OCI-LY1 (cell line): ENCODE results near the gene GNB4.

Experiments
- H2AFZ ChIP-seq: fragments of 200-600 bp; sonication (generic), shearing (Covaris generic); 2 replicates; pipeline ENCODE4 v1.6.0; 2014; ENCODE audit warnings: antibody characterized with exemption, mild to moderate bottlenecking, low read length
- H3F3A ChIP-seq: fragments of 200-600 bp; sonication (generic), shearing (Covaris generic); 2 replicates; pipeline ENCODE4 v1.6.0; 2014; ENCODE audit warnings: mild to moderate bottlenecking, antibody characterized with exemption, low read length, moderate library complexity; ENCODE audit not compliant: insufficient read depth
- H3K27ac ChIP-seq: fragments of 200-600 bp; sonication (generic); 2 replicates; pipeline ENCODE4 v1.5.1; 2014; ENCODE audit warnings: low read length, mixed run types, mild to moderate bottlenecking, low read depth; ENCODE audit not compliant: poor library complexity, severe bottlenecking
- H3K27me3 ChIP-seq: fragments of 200-600 bp; sonication (generic); 2 replicates; pipeline ENCODE4 v1.6.0; 2014; ENCODE audit warnings: antibody characterized with exemption, mild to moderate bottlenecking, low read length, moderate library complexity; ENCODE audit not compliant: insufficient read depth
- H3K36me3 ChIP-seq: fragments of 200-600 bp; sonication (generic); 2 replicates; pipeline ENCODE4 v1.6.1; 2014; ENCODE audit warnings: mild to moderate bottlenecking, antibody characterized with exemption, low read length, moderate library complexity, mixed read lengths; ENCODE audit not compliant: insufficient read depth
- H3K4me1 ChIP-seq: fragments of 200-600 bp; sonication (generic); 2 replicates; pipeline ENCODE4 v1.5.1; 2014; ENCODE audit warnings: mild to moderate bottlenecking, low read length, moderate library complexity; ENCODE audit not compliant: insufficient read depth, severe bottlenecking
- H3K4me2 ChIP-seq: fragments of 200-600 bp; sonication (generic), shearing (Covaris generic); 2 replicates; pipeline ENCODE4 v1.6.1; 2014; ENCODE audit warnings: low read length
- H3K4me3 ChIP-seq: fragments of 200-600 bp; sonication (generic); 2 replicates; pipeline ENCODE4 v1.5.1; 2014; ENCODE audit warnings: low read length, low read depth, mild to moderate bottlenecking, mixed read lengths; ENCODE audit not compliant: poor library complexity, severe bottlenecking
- H3K79me2 ChIP-seq: fragments of 200-600 bp; shearing (Covaris generic); 2 replicates; pipeline ENCODE4 v1.6.1; 2016; ENCODE audit warnings: mixed run types, low read length, mixed read lengths; ENCODE audit not compliant: insufficient read depth
- H3K9ac ChIP-seq: fragments of 200-600 bp; sonication (generic), shearing (Covaris generic); 2 replicates; pipeline ENCODE4 v1.6.1; 2014; ENCODE audit warnings: mild to moderate bottlenecking, low read length, mixed read lengths
- H3K9me2 ChIP-seq: fragments of 200-600 bp; sonication (generic), shearing (Covaris generic); 2 replicates; pipeline ENCODE4 v1.6.1; 2014; ENCODE audit warnings: low read depth, mild to moderate bottlenecking, low read length, mixed read lengths
- H3K9me3 ChIP-seq: fragments of 200-600 bp; shearing (Covaris generic); 2 replicates; pipeline ENCODE4 v1.6.1; 2014; ENCODE audit warnings: low read length, mixed read lengths
- H4K20me1 ChIP-seq: fragments of 200-600 bp; sonication (generic), shearing (Covaris generic); 2 replicates; pipeline ENCODE4 v1.6.0; 2016; ENCODE audit warnings: mild to moderate bottlenecking, low read length; ENCODE audit not compliant: insufficient read depth
- CTCF ChIP-seq: fragments of 200-600 bp; sonication (generic), shearing (Covaris generic); IDR thresholded peaks from 2 replicates; pipeline ENCODE4 v1.5.1; 2017; ENCODE audit warnings: mild to moderate bottlenecking, antibody characterized with exemption, low read length, moderate library complexity, mixed read lengths
- EZH2 ChIP-seq: fragments of 200-600 bp; sonication (generic), shearing (Covaris generic); IDR thresholded peaks from 2 replicates; pipeline ENCODE4 v1.8.0; 2017; ENCODE audit warnings: borderline replicate concordance, mixed run types, mild to moderate bottlenecking, antibody characterized with exemption, low read length, moderate library complexity, mixed read lengths

Gene GNB4

GRCh38 chr3:179455954-179456353 lies 4.7 kb upstream of the GNB4 start:
- Histone ChIP-seq H3K36me3 (no peaks in the 10 kb centered on the region), H2AFZ (no peak overlapping the region), H3K27ac (no peak overlapping the region)

GRCh38 chr3:179454887-179455286 lies 3.6 kb upstream of the GNB4 start:
- no peak overlapping the region for H3K27ac ChIP-seq
- no peaks in the 10 kb centered on the region for H3K36me3 ChIP-seq
- peaks cover 16% of the 10 kb centered on the region for H3K4me1 ChIP-seq
- no peaks in the 10 kb centered on the region for H3F3A ChIP-seq
- H3K27me3 ChIP-seq = no peaks in the 10 kb centered on the region
- TF ChIP-seq EZH2 = no peak
- TF ChIP-seq CTCF = no peak
- H3K9ac ChIP-seq = no peak overlapping the region
- H3K79me2 ChIP-seq = no peaks in the 10 kb centered on the region
- H2AFZ ChIP-seq = no peak overlapping the region
- no peaks in the 10 kb centered on the region for H3K9me3 ChIP-seq
- no peak overlapping the region for H3K4me2 ChIP-seq
- H4K20me1 ChIP-seq = no peaks in the 10 kb centered on the region
- H3K9me2 ChIP-seq = no peaks in the 10 kb centered on the region
- no peak overlapping the region for H3K4me3 ChIP-seq

More at GRCh38 chr3:179455954-179456353, 4.7 kb upstream of the GNB4 start:
- H3K4me2 ChIP-seq = no peak overlapping the region
- H3K9me2 ChIP-seq = no peaks in the 10 kb centered on the region
- no peak overlapping the region for H3K9ac ChIP-seq
- no peaks in the 10 kb centered on the region for H3K9me3 ChIP-seq
- peaks cover 8% of the 10 kb centered on the region for H3K4me1 ChIP-seq
- TF ChIP-seq EZH2 (no peak), CTCF (no peak)
- H3K79me2 ChIP-seq = no peaks in the 10 kb centered on the region
- no peaks in the 10 kb centered on the region for H3F3A ChIP-seq
- no peaks in the 10 kb centered on the region for H4K20me1 ChIP-seq
- H3K4me3 ChIP-seq = no peak overlapping the region
- H3K27me3 ChIP-seq = no peaks in the 10 kb centered on the region

- TF ChIP-seq CTCF (no peak), EZH2 (no peak)
- H3K27ac ChIP-seq = no peak overlapping the region
- no peaks in the 10 kb centered on the region for H3K79me2 ChIP-seq
- peaks cover 16% of the 10 kb centered on the region for H3K4me1 ChIP-seq
- no peak overlapping the region for H2AFZ ChIP-seq
- H3K9me3 ChIP-seq = no peaks in the 10 kb centered on the region
- H4K20me1 ChIP-seq = no peaks in the 10 kb centered on the region
- H3K4me2 ChIP-seq = no peak overlapping the region
- no peaks in the 10 kb centered on the region for H3F3A ChIP-seq
- no peaks in the 10 kb centered on the region for H3K9me2 ChIP-seq
- no peaks in the 10 kb centered on the region for H3K36me3 ChIP-seq
- H3K4me3 ChIP-seq = no peak overlapping the region
- H3K27me3 ChIP-seq = peaks cover 5% of the 10 kb centered on the region; the same call in 1 of the 2 replicates
- H3K9ac ChIP-seq = no peak overlapping the region
These were observed 2.7 kb upstream of the GNB4 start for GRCh38 chr3:179453967-179454366.
